GM23338 (cell line): Measurements from ENCODE around the gene NEO1. TPM values are rescaled to one million over a fixed set of nuclear protein-coding genes. Genes with fewer than 3 reads are reported as not detected.

Experiments
- ATAC-seq: fragments of 200-7000 bp; cut with Tn5 transposase; 3 replicates; pipeline ENCODE4 v1.9.1; 2020
- DNase-seq: peaks from one replicate; pipeline ENCODE4 v3.0.0-alpha.2; 2015; ENCODE audit warnings: low spot score
- H2AFZ ChIP-seq: fragments of 200-600 bp; sonication (generic); 2 replicates; pipeline ENCODE4 v1.8.0; 2016; ENCODE audit warnings: antibody characterized with exemption, mild to moderate bottlenecking, moderate library complexity
- H3F3A ChIP-seq: fragments of 200-600 bp; sonication (generic); replicated peaks from 2 replicates; pipeline ENCODE4 v1.8.0; 2017; ENCODE audit warnings: antibody characterized with exemption, mixed run types, low read depth
- H3K27ac ChIP-seq: fragments of 200-600 bp; sonication (generic); 2 replicates; pipeline ENCODE4 v1.6.1; 2016; ENCODE audit warnings: low read depth
- H3K27me3 ChIP-seq: fragments of 200-600 bp; sonication (generic); 2 replicates; pipeline ENCODE4 v1.8.0; 2016; ENCODE audit warnings: mild to moderate bottlenecking, mixed run types, moderate library complexity; ENCODE audit not compliant: insufficient read depth
- H3K36me3 ChIP-seq: fragments of 200-600 bp; sonication (generic); 2 replicates; pipeline ENCODE4 v1.8.0; 2016; ENCODE audit warnings: mild to moderate bottlenecking; ENCODE audit not compliant: insufficient read depth
- H3K4me1 ChIP-seq: fragments of 200-600 bp; sonication (generic); 2 replicates; pipeline ENCODE4 v1.8.0; 2016; ENCODE audit warnings: mild to moderate bottlenecking, moderate library complexity; ENCODE audit not compliant: insufficient read depth
- H3K4me2 ChIP-seq: fragments of 200-600 bp; sonication (generic); 2 replicates; pipeline ENCODE4 v1.7.1; 2017; ENCODE audit warnings: mixed run types
- H3K4me3 ChIP-seq: fragments of 200-600 bp; sonication (generic); 2 replicates; pipeline ENCODE4 v1.6.1; 2016; ENCODE audit warnings: mixed run types
- H3K79me2 ChIP-seq: fragments of 200-600 bp; sonication (generic); replicated peaks from 2 replicates; pipeline ENCODE4 v1.8.0; 2017; ENCODE audit warnings: mild to moderate bottlenecking; ENCODE audit not compliant: insufficient read depth
- H3K9me2 ChIP-seq: fragments of 200-600 bp; sonication (generic); 2 replicates; pipeline ENCODE4 v1.8.0; 2017; ENCODE audit not compliant: insufficient read depth
- H4K20me1 ChIP-seq: fragments of 200-600 bp; sonication (generic); replicated peaks from 2 replicates; pipeline ENCODE4 v1.8.0; 2017; ENCODE audit warnings: mild to moderate bottlenecking; ENCODE audit not compliant: insufficient read depth
- H3K27ac Mint-ChIP-seq: 2 replicates; pipeline ENCODE4 v1.8.0; 2020; ENCODE audit warnings: inconsistent platforms, mild to moderate bottlenecking, moderate library complexity, mixed read lengths
- H3K27me3 Mint-ChIP-seq: 3 replicates; pipeline ENCODE4 v1.8.0; 2022; ENCODE audit warnings: low read depth, mild to moderate bottlenecking, moderate library complexity, mixed read lengths, inconsistent platforms; ENCODE audit not compliant: insufficient read depth, poor library complexity
- H3K36me3 Mint-ChIP-seq: 3 replicates; pipeline ENCODE4 v1.8.0; 2021; ENCODE audit warnings: low read depth, mild to moderate bottlenecking, inconsistent platforms, moderate library complexity, mixed read lengths
- H3K4me1 Mint-ChIP-seq: 3 replicates; pipeline ENCODE4 v1.8.0; 2020; ENCODE audit warnings: mild to moderate bottlenecking, inconsistent platforms, mixed read lengths
- H3K4me3 Mint-ChIP-seq: 3 replicates; pipeline ENCODE4 v1.8.0; 2021; ENCODE audit warnings: moderate library complexity, mild to moderate bottlenecking, inconsistent platforms, mixed read lengths
- H3K9me3 Mint-ChIP-seq: 3 replicates; pipeline ENCODE4 v1.8.0; 2020; ENCODE audit warnings: moderate library complexity, mild to moderate bottlenecking, inconsistent platforms, mixed read lengths
- CREB1 ChIP-seq: fragments of 250-450 bp; sonication (Bioruptor Pico); IDR thresholded peaks from 2 replicates; pipeline ENCODE4 v1.5.0; 2020; ENCODE audit warnings: low read depth, mild to moderate bottlenecking, moderate library complexity
- CTCF ChIP-seq, 2 experiments: fragments of 200-600 bp in 1 of 2; sonication (generic) in 1 of 2; conservative IDR thresholded peaks; 2 replicates each; pipeline versions ENCODE4 v1.5.1 to v1.6.1; 2016 to 2017; ENCODE audit warnings: antibody characterized with exemption in 2 of 2, low read depth in 2 of 2, mild to moderate bottlenecking in 2 of 2, moderate library complexity in 1 of 2
- ETS1 ChIP-seq: IDR thresholded peaks from 2 replicates; pipeline ENCODE4 v1.6.1; 2016; ENCODE audit warnings: antibody characterized with exemption
- EZH2 ChIP-seq: fragments of 200-600 bp; sonication (generic); IDR thresholded peaks from one replicate; pipeline ENCODE4 v1.8.0; 2017; ENCODE audit warnings: antibody characterized with exemption, mild to moderate bottlenecking, low read depth; ENCODE audit not compliant: unreplicated experiment
- EZH2phosphoT487 ChIP-seq: fragments of 200-600 bp; sonication (generic); IDR thresholded peaks from one replicate; pipeline ENCODE4 v1.8.1; 2018; ENCODE audit warnings: antibody characterized with exemption; ENCODE audit not compliant: unreplicated experiment
- JUNB ChIP-seq: IDR thresholded peaks from one replicate; pipeline ENCODE4 v1.6.1; 2016; ENCODE audit warnings: antibody characterized with exemption; ENCODE audit not compliant: unreplicated experiment
- POLR2AphosphoS5 ChIP-seq: IDR thresholded peaks from 2 replicates; pipeline ENCODE4 v1.6.1; 2016; ENCODE audit warnings: antibody characterized with exemption, low read depth
- STAT1 ChIP-seq: IDR thresholded peaks from one replicate; pipeline ENCODE4 v1.6.1; 2016; ENCODE audit warnings: antibody characterized with exemption; ENCODE audit not compliant: unreplicated experiment
- ZNF114 ChIP-seq: fragments of 250-450 bp; sonication (Bioruptor Pico); IDR thresholded peaks from 2 replicates; pipeline ENCODE4 v1.5.0; 2020; ENCODE audit warnings: mild to moderate bottlenecking, moderate library complexity
- ZNF331 ChIP-seq: fragments of 250-450 bp; sonication (Bioruptor Pico); IDR thresholded peaks from 2 replicates; pipeline ENCODE4 v1.5.0; 2020; ENCODE audit warnings: low read depth, mild to moderate bottlenecking, moderate library complexity
- polyA plus RNA-seq: library from polyadenylated mRNA; unstranded; fragments of >200 nt; fragmentation: Nextera tagmentation; extraction: Ambion mirVana; gene quantifications from 2 replicates; pipeline ENCODE4 v1.2.1, GENCODE V29; 2016
- total RNA-seq: library from RNA; depleted of rRNA; stranded (reverse); fragments of >200 nt; shearing (Covaris generic); gene quantifications from 2 replicates; pipeline ENCODE4 v1.2.3, GENCODE V29; 2014
- TF ChIP-seq, protein P1 (sequence below): fragments of 250-450 bp; sonication (Bioruptor Pico); IDR thresholded peaks from 2 replicates; pipeline ENCODE4 v1.5.0; 2020; ENCODE audit warnings: mild to moderate bottlenecking, moderate library complexity

Gene NEO1
- total and polyA plus RNA-seq, 2 experiments from 2014 or later: 8.4 to 45.8 TPM

DNA sequence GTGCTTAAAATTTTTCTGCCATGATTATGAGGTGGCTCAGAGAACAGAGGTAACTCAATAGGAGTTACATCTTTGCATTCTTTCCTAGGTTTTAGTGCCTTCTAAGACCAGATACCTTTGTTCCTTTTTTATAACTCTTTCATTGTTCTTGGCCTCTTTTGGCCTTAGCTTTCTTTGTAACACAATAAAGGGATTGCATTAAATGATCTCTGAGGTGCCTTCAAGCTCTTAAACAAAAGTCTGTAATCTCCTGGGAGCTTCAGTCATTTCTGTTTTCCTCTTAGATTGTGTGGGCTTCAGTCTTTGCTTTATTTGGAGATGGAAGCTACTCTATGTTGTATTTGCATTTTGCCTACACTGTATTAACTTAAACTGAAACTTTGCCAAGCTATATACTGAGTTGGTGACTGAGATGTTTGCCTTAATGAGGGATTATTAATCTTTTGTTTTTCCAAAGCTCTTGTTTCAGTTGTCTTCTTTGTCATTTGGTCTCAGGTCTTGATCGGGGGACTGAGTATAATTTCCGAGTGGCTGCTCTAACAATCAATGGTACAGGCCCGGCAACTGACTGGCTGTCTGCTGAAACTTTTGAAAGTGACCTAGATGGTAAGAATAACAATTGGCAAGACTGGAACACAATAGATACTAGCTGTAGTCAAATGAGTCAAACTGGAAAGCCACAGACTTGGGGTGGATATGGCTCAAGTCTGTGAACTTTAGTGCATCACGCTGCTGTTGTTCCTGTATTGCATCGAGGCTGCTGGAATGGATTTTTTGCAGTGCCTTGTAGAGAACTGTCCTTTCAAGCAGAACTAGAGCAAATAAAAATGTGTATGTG is 206.2 kb downstream of the NEO1 start (continued):
- TF ChIP-seq, protein P1, sequence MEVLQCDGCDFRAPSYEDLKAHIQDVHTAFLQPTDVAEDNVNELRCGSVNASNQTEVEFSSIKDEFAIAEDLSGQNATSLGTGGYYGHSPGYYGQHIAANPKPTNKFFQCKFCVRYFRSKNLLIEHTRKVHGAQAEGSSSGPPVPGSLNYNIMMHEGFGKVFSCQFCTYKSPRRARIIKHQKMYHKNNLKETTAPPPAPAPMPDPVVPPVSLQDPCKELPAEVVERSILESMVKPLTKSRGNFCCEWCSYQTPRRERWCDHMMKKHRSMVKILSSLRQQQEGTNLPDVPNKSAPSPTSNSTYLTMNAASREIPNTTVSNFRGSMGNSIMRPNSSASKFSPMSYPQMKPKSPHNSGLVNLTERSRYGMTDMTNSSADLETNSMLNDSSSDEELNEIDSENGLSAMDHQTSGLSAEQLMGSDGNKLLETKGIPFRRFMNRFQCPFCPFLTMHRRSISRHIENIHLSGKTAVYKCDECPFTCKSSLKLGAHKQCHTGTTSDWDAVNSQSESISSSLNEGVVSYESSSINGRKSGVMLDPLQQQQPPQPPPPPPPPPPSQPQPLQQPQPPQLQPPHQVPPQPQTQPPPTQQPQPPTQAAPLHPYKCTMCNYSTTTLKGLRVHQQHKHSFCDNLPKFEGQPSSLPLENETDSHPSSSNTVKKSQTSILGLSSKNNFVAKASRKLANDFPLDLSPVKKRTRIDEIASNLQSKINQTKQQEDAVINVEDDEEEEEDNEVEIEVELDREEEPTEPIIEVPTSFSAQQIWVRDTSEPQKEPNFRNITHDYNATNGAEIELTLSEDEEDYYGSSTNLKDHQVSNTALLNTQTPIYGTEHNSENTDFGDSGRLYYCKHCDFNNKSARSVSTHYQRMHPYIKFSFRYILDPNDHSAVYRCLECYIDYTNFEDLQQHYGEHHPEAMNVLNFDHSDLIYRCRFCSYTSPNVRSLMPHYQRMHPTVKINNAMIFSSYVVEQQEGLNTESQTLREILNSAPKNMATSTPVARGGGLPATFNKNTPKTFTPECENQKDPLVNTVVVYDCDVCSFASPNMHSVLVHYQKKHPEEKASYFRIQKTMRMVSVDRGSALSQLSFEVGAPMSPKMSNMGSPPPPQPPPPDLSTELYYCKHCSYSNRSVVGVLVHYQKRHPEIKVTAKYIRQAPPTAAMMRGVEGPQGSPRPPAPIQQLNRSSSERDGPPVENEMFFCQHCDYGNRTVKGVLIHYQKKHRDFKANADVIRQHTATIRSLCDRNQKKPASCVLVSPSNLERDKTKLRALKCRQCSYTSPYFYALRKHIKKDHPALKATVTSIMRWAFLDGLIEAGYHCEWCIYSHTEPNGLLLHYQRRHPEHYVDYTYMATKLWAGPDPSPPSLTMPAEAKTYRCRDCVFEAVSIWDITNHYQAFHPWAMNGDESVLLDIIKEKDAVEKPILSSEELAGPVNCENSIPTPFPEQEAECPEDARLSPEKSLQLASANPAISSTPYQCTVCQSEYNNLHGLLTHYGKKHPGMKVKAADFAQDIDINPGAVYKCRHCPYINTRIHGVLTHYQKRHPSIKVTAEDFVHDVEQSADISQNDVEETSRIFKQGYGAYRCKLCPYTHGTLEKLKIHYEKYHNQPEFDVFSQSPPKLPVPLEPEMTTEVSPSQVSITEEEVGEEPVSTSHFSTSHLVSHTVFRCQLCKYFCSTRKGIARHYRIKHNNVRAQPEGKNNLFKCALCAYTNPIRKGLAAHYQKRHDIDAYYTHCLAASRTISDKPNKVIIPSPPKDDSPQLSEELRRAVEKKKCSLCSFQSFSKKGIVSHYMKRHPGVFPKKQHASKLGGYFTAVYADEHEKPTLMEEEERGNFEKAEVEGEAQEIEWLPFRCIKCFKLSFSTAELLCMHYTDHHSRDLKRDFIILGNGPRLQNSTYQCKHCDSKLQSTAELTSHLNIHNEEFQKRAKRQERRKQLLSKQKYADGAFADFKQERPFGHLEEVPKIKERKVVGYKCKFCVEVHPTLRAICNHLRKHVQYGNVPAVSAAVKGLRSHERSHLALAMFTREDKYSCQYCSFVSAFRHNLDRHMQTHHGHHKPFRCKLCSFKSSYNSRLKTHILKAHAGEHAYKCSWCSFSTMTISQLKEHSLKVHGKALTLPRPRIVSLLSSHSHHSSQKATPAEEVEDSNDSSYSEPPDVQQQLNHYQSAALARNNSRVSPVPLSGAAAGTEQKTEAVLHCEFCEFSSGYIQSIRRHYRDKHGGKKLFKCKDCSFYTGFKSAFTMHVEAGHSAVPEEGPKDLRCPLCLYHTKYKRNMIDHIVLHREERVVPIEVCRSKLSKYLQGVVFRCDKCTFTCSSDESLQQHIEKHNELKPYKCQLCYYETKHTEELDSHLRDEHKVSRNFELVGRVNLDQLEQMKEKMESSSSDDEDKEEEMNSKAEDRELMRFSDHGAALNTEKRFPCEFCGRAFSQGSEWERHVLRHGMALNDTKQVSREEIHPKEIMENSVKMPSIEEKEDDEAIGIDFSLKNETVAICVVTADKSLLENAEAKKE (CRISPR knock-in tag): no peak
- TF ChIP-seq JUNB (no peak), ZNF114 (CRISPR knock-in tag) (no peak)

DNA sequence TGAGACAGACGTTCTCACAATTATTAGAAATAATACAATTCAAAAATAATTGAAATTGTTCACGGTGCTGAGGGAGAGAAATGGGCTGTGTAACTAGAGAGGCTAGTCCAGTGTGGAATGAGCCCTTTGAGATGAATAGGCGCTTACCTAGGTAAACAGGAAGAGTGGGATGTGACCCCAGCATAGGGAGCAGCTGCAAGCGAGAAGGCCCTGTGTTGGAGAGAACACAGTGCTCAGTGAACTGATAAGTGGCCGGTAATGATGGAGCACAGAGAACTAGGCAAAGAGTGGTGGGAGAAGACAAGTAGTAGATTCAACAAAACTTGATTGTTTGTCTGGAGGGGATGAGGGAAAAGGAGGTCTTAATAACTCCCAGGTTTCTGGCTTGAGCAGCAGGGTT is 212.6 kb downstream of the NEO1 start:
- no peak for DNase-seq
- Mint-ChIP-seq H3K27me3 (no peaks in the 10 kb centered on the region), H3K36me3 (peaks cover 16% of the 10 kb centered on the region; the same call in 2 of the 3 replicates)
- TF ChIP-seq STAT1 (no peak), EZH2phosphoT487 (no peak), ZNF114 (CRISPR knock-in tag) (no peak), EZH2 (no peak), CTCF (conservative IDR thresholded peaks at IDR 0.05; ENCODE audit: low read depth in 2 of 2) (no peak), ETS1 (no peak), JUNB (no peak), POLR2AphosphoS5 (no peak), CREB1 (CRISPR knock-in tag) (no peak), ZNF331 (CRISPR knock-in tag) (no peak)

More for the DNA sequence above, 212.6 kb downstream of the NEO1 start:
- H4K20me1 ChIP-seq: no peaks in the 10 kb centered on the region; the same call in 1 of the 2 replicates
- H3K4me3 ChIP-seq: no peak overlapping the region
- no peaks in the 10 kb centered on the region for H3K79me2 ChIP-seq
- no peak overlapping the region for H3K27ac ChIP-seq
- H3F3A ChIP-seq: no peaks in the 10 kb centered on the region
- peaks cover 14% of the 10 kb centered on the region for H3K36me3 ChIP-seq
- H3K4me1 ChIP-seq: no peaks in the 10 kb centered on the region
- H2AFZ ChIP-seq: no peak overlapping the region
- peak overlapping the region; percentile 15; the same call in 1 of the 2 replicates for H3K27ac Mint-ChIP-seq
- no peaks in the 10 kb centered on the region for H3K27me3 ChIP-seq
- peaks cover 4% of the 10 kb centered on the region; the same call in 2 of the 3 replicates for H3K4me1 Mint-ChIP-seq
- H3K4me2 ChIP-seq: no peak overlapping the region
- H3K9me2 ChIP-seq: no peaks in the 10 kb centered on the region
- H3K4me3 Mint-ChIP-seq: no peak overlapping the region
- no peaks in the 10 kb centered on the region for H3K9me3 Mint-ChIP-seq
- ATAC-seq: peak; percentile 40
